GM12878 (cell line): ENCODE data around the gene ZBTB8OS. TPM values are rescaled to one million over a fixed set of nuclear protein-coding genes. Genes with fewer than 3 reads are reported as not detected.
A peak's percentile ranks its signal among the peaks of the same experiment; 100 is the strongest.

Source experiments
- ATAC-seq: fragments of 200-7000 bp; cut with Tn5 transposase; 3 replicates; pipeline ENCODE4 v1.9.1; 2020; ENCODE audit warnings: mild to moderate bottlenecking, moderate library complexity
- BruUV-seq: library from RNA; stranded (reverse); fragments of 400-500 nt; replicated peaks from 2 replicates; lab custom pipeline; 2021; lab: Mats Ljungman, UMichigan
- CTCF ChIA-PET: fragments of 300-600 bp; sonication (Branson Sonifier 250); formaldehyde crosslinking; extraction: SDS; loops from one replicate; lab custom pipeline; 2021; ENCODE audit warnings: inconsistent platforms; lab: Yijun Ruan, JAX
- POLR2A ChIA-PET: fragments of 350-600 bp; formaldehyde crosslinking; extraction: SDS; loops from one replicate; lab custom pipeline; 2021; ENCODE audit warnings: inconsistent platforms; lab: Charles Lee
- RAD21 ChIA-PET: fragments of 300-600 bp; sonication (Branson Sonifier 250); formaldehyde crosslinking; loops from one replicate; lab custom pipeline; 2023; ENCODE audit warnings: antibody characterized with exemption; ENCODE audit not compliant: unreplicated experiment; lab: Charles Lee
- SMC1A ChIA-PET: fragments of 300-600 bp; sonication (Branson Sonifier 250); formaldehyde crosslinking; loops from one replicate; lab custom pipeline; 2023; ENCODE audit not compliant: unreplicated experiment, uncharacterized antibody; lab: Charles Lee
- DNase-seq: peaks from one replicate; pipeline ENCODE4 v3.0.0-alpha.2; 2011; ENCODE audit warnings: low read depth, low spot score
- FAIRE-seq: peaks from 3 replicates; lab custom pipeline; 2011; peaks lifted over from hg19 to GRCh38; lab: Jason Lieb, UNC
- H2AFZ ChIP-seq: 2 replicates; pipeline ENCODE4 v1.6.0; 2011; ENCODE audit warnings: low read depth, low read length, control low read depth; ENCODE audit not compliant: control insufficient read depth
- H3K27ac ChIP-seq: 2 replicates; pipeline ENCODE4 v1.5.1; 2011; ENCODE audit warnings: control low read depth; ENCODE audit not compliant: control insufficient read depth, insufficient read depth
- H3K27me3 ChIP-seq, 2 experiments: replicated peaks in 1 of 2; 2 replicates each; pipeline versions ENCODE4 v1.6.0 to v1.6.1; 2011; ENCODE audit warnings: low read length in 1 of 2; ENCODE audit not compliant: control insufficient read depth in 2 of 2, insufficient read depth in 2 of 2
- H3K36me3 ChIP-seq, 2 experiments: 2 replicates each; pipeline ENCODE4 v1.5.1; 2011; ENCODE audit warnings: low read length in 1 of 2; ENCODE audit not compliant: control insufficient read depth in 2 of 2, insufficient read depth in 2 of 2
- H3K4me1 ChIP-seq: 2 replicates; pipeline ENCODE4 v1.6.1; 2011; ENCODE audit warnings: mild to moderate bottlenecking, low read length, moderate library complexity, mixed read lengths; ENCODE audit not compliant: control insufficient read depth, insufficient read depth
- H3K4me2 ChIP-seq: 2 replicates; pipeline ENCODE4 v1.6.0; 2011; ENCODE audit warnings: control low read depth; ENCODE audit not compliant: control insufficient read depth, insufficient read depth
- H3K4me3 ChIP-seq: fragments of 200-600 bp; sonication (generic); 2 replicates; pipeline ENCODE4 v1.5.1; 2016
- H3K79me2 ChIP-seq: 2 replicates; pipeline ENCODE4 v1.6.0; 2011; ENCODE audit warnings: low read length; ENCODE audit not compliant: control insufficient read depth, insufficient read depth
- H3K9ac ChIP-seq: 2 replicates; pipeline ENCODE4 v1.8.0; 2011; ENCODE audit warnings: low read length, control low read depth, mixed read lengths; ENCODE audit not compliant: control insufficient read depth, insufficient read depth
- H3K9me3 ChIP-seq: replicated peaks from 3 replicates; pipeline ENCODE4 v1.5.1; 2011; ENCODE audit warnings: mild to moderate bottlenecking, low read length; ENCODE audit not compliant: control insufficient read depth, insufficient read depth
- H4K20me1 ChIP-seq: 2 replicates; pipeline ENCODE4 v1.6.0; 2011; ENCODE audit not compliant: control insufficient read depth, insufficient read depth
- MLLT1 ChIP-seq: fragments of 450-650 bp; IDR thresholded peaks from 2 replicates; pipeline ENCODE4 v1.6.1; 2016; ENCODE audit warnings: mild to moderate bottlenecking
- NFYA ChIP-seq: IDR thresholded peaks from 2 replicates; pipeline ENCODE4 v1.6.1; 2011; ENCODE audit warnings: low read depth, mild to moderate bottlenecking, low read length, improper control_type of control experiment, borderline replicate concordance
- ZBTB11 ChIP-seq: fragments of 450-650 bp; formaldehyde crosslinking; IDR thresholded peaks from 2 replicates; pipeline ENCODE4 v1.5.0; 2022; ENCODE audit warnings: mild to moderate bottlenecking, missing genetic modification characterization
- WGBS: methylation state at CpG from one replicate; pipeline ENCODE4 v1.1.6; 2016; ENCODE audit warnings: low lambda C conversion rate; ENCODE audit not compliant: insufficient replicate concordance, insufficient coverage; ENCODE audit errors: missing lambda C conversion rate; 5-methylcytosine and 5-hydroxymethylcytosine counted together
- in situ Hi-C: fragments of 300-500 bp; cut with MboI; formaldehyde crosslinking; loops from 9 replicates; pipeline ENCODE4 v1.14.3; 2018; ENCODE audit warnings: mixed read lengths
- intact Hi-C: fragments of 100-400 bp; cut with micrococcal nuclease; formaldehyde crosslinking; loops from one replicate; pipeline ENCODE4 v1.14.2; 2022; ENCODE audit not compliant: unreplicated experiment
- polyA plus RNA-seq, 11 experiments: library from polyadenylated mRNA; depleted of rRNA in 4 of 11; unstranded in 6 of 11; stranded (reverse) in 5 of 11; fragments of >200 nt; fragmentation: Nextera tagmentation in 4 of 11; fragmentation: Illumina TruSeq in 1 of 11; extraction: Ambion mirVana in 4 of 11; extraction: Trizol in 1 of 11; gene quantifications; 1 replicate in 1 of 11; 2 replicates in 10 of 11; pipeline versions ENCODE4 v1.2.1 to v1.2.3, GENCODE V29; 2011 to 2016; ENCODE audit warnings: inconsistent platforms in 2 of 11, missing spikeins in 2 of 11, low read depth in 1 of 11
- total RNA-seq, 4 experiments: library from RNA; depleted of rRNA in 3 of 4; stranded (reverse); fragments of >200 nt in 3 of 4; fragmentation: Illumina TruSeq in 1 of 4; extraction: Trizol in 1 of 4; gene quantifications; 2 replicates each; pipeline versions ENCODE4 v1.2.1 to v1.2.3, GENCODE V29; 2013 to 2021

ZBTB8OS gene
- total and polyA plus RNA-seq, 10 of the 15 experiments (the other 5 are each of a cell fraction or from before 2014, with no cell fraction given) = 77.8 to 350 (median 139) TPM

DNA sequence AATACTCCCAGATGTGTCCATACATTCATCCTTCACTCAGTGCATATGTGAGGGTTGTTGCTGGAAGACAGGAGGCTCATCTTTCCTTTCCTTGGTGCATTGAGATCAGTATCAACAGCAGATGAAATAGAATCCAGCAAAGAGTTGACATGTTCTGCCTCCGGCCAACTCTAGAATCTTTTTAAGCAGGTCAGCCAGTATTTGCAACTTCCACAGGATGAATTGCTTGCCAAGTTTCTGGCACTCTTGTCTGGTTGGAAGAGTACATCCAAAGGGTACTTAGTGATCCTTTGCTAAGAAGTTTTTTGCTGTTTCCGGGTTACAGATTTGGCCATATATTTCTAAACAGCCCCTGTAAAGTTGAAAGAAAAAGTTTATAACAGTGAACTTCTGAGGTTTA lies 31.2 kb upstream of the ZBTB8OS start:
- H3K9ac ChIP-seq = no peak overlapping the region
- H3K4me3 ChIP-seq = no peak overlapping the region
- no peaks in the 10 kb centered on the region for H3K9me3 ChIP-seq
- peaks cover 4 to 35% of the 10 kb centered on the region in 2 experiments for H3K36me3 ChIP-seq
- TF ChIP-seq ZBTB11 (CRISPR knock-in tag) (no peak), MLLT1 (no peak), NFYA (no peak)
- no peak overlapping the region for H2AFZ ChIP-seq
- peak; percentile 54 for FAIRE-seq
- no TSS peak for BruUV-seq
- ChIA-PET RAD21 (no interaction called here), CTCF (no interaction called here), SMC1A (no interaction called here), POLR2A (no interaction called here)
- H3K4me1 ChIP-seq = no peaks in the 10 kb centered on the region
- no peak overlapping the region for H3K27ac ChIP-seq
- intact Hi-C loops (no loop called here), in situ Hi-C loops (no loop called here)
- H3K79me2 ChIP-seq = no peaks in the 10 kb centered on the region
- no peak for ATAC-seq
- H4K20me1 ChIP-seq = no peaks in the 10 kb centered on the region
- no peak overlapping the region for H3K4me2 ChIP-seq
- WGBS = 100% methylated on average over 2 of the region's 2 CpGs
- no peak for DNase-seq
- no peaks in the 10 kb centered on the region for H3K27me3 ChIP-seq
